HCT116 (cell line): Measurements from ENCODE around the gene PFN3. TPM values are rescaled to one million over a fixed set of nuclear protein-coding genes. Genes with fewer than 3 reads are reported as not detected.
A peak's percentile ranks its signal among the peaks of the same experiment; 100 is the strongest.

ENCODE experiments used
- ATAC-seq: fragments of 200-7000 bp; cut with Tn5 transposase; 2 replicates; pipeline ENCODE4 v1.9.1; 2020; ENCODE audit warnings: mild to moderate bottlenecking, moderate library complexity
- BruUV-seq: library from RNA; stranded (reverse); fragments of 400-500 nt; replicated peaks from 2 replicates; lab custom pipeline; 2021; lab: Mats Ljungman, UMichigan
- CTCF ChIA-PET: fragments of 300-600 bp; sonication (Branson Sonifier 250); formaldehyde crosslinking; loops from one replicate; lab custom pipeline; 2021; ENCODE audit warnings: antibody characterized with exemption; lab: Charles Lee
- POLR2A ChIA-PET: fragments of 300-600, 350-600 bp; sonication (Branson Sonifier 250); formaldehyde crosslinking; loops from one replicate; lab custom pipeline; 2021; ENCODE audit warnings: antibody characterized with exemption; lab: Charles Lee
- RAD21 ChIA-PET, 2 experiments: fragments of 300-600 bp; sonication (Branson Sonifier 250); formaldehyde crosslinking; loops; one replicate each; lab custom pipeline; 2023; ENCODE audit warnings: low total read pairs in 2 of 2; ENCODE audit not compliant: uncharacterized antibody in 2 of 2, unreplicated experiment in 2 of 2, low non-redundant PET in 1 of 2; lab: Charles Lee
- DNase-seq: peaks from one replicate; pipeline ENCODE4 v3.0.0-alpha.2; 2010; ENCODE audit warnings: low read depth, low spot score
- H2AFZ ChIP-seq: fragments of 200-600 bp; shearing (Covaris generic), sonication (generic); 2 replicates; pipeline ENCODE4 v1.6.1; 2017; ENCODE audit warnings: low read depth, mixed run types, mixed read lengths, antibody characterized with exemption, low read length; ENCODE audit not compliant: poor library complexity, severe bottlenecking
- H3K27ac ChIP-seq: 2 replicates; pipeline ENCODE4 v1.5.1; 2012; ENCODE audit warnings: low read depth, low read length
- H3K27me3 ChIP-seq: fragments of 200-600 bp; sonication (generic); 2 replicates; pipeline ENCODE4 v1.6.1; 2016; ENCODE audit warnings: mixed run types, low read length, mixed read lengths; ENCODE audit not compliant: insufficient read depth
- H3K36me3 ChIP-seq, 2 experiments: fragments of 200-500 bp in 1 of 2; fragments of 200-600 bp in 1 of 2; sonication (Bioruptor generic) in 1 of 2; sonication (generic) in 1 of 2; 2 replicates each; pipeline versions ENCODE4 v1.5.1 to v1.6.1; 2014 to 2016; ENCODE audit warnings: low read length in 2 of 2, inconsistent platforms in 1 of 2, mixed read lengths in 1 of 2, mixed run types in 1 of 2; ENCODE audit not compliant: insufficient read depth in 2 of 2, control insufficient read depth in 1 of 2
- H3K4me1 ChIP-seq, 2 experiments: fragments of 200-600 bp in 1 of 2; sonication (generic) in 1 of 2; 2 replicates each; pipeline versions ENCODE4 v1.5.1 to v1.6.1; 2012 to 2017; ENCODE audit warnings: low read length in 2 of 2, inconsistent platforms in 1 of 2, mild to moderate bottlenecking in 1 of 2, mixed read lengths in 1 of 2, mixed run types in 1 of 2, moderate library complexity in 1 of 2; ENCODE audit not compliant: insufficient read depth in 2 of 2, control insufficient read depth in 1 of 2
- H3K4me2 ChIP-seq: fragments of 200-600 bp; sonication (generic); 2 replicates; pipeline ENCODE4 v1.6.1; 2017; ENCODE audit warnings: mixed run types, low read length, mixed read lengths
- H3K4me3 ChIP-seq, 2 experiments: fragments of 200-600 bp in 1 of 2; sonication (generic) in 1 of 2; replicated peaks in 1 of 2; 2 replicates each; pipeline ENCODE4 v1.5.1; 2011 to 2016; ENCODE audit warnings: low read length in 2 of 2, control low read depth in 1 of 2, low read depth in 1 of 2, mild to moderate bottlenecking in 1 of 2, mixed read lengths in 1 of 2, mixed run types in 1 of 2
- H3K79me2 ChIP-seq: fragments of 200-600 bp; sonication (generic); 2 replicates; pipeline ENCODE4 v1.6.1; 2017; ENCODE audit warnings: mild to moderate bottlenecking, mixed run types, low read length, moderate library complexity, mixed read lengths; ENCODE audit not compliant: insufficient read depth
- H3K9ac ChIP-seq: fragments of 200-600 bp; sonication (generic); 2 replicates; pipeline ENCODE4 v1.6.1; 2016; ENCODE audit warnings: low read length, mixed read lengths
- H3K9me2 ChIP-seq: fragments of 200-600 bp; sonication (generic), shearing (Covaris generic); 2 replicates; pipeline ENCODE4 v1.6.1; 2017; ENCODE audit warnings: mixed run types, mild to moderate bottlenecking, moderate library complexity; ENCODE audit not compliant: insufficient read depth
- H3K9me3 ChIP-seq, 2 experiments: fragments of 200-500 bp in 1 of 2; fragments of 200-600 bp in 1 of 2; sonication (Bioruptor generic) in 1 of 2; sonication (generic) in 1 of 2; 2 replicates each; pipeline ENCODE4 v1.6.1; 2014 to 2017; ENCODE audit warnings: low read length in 2 of 2, mixed read lengths in 2 of 2, inconsistent platforms in 1 of 2, low read depth in 1 of 2, mild to moderate bottlenecking in 1 of 2, mixed run types in 1 of 2, moderate library complexity in 1 of 2; ENCODE audit not compliant: control insufficient read depth in 1 of 2, insufficient read depth in 1 of 2
- H4K20me1 ChIP-seq: fragments of 200-600 bp; sonication (generic), shearing (Covaris generic); 2 replicates; pipeline ENCODE4 v1.6.1; 2017; ENCODE audit warnings: mixed run types, mild to moderate bottlenecking, moderate library complexity; ENCODE audit not compliant: insufficient read depth
- ATF3 ChIP-seq: IDR thresholded peaks from 2 replicates; pipeline ENCODE4 v1.6.1; 2012
- CTCF ChIP-seq, 3 experiments: fragments of 200-600 bp in 1 of 3; sonication (generic) in 1 of 3; IDR thresholded peaks in 2 of 3; conservative IDR thresholded peaks in 1 of 3; 2 replicates each; pipeline ENCODE4 v1.5.1; 2012 to 2017; ENCODE audit warnings: low read depth in 2 of 3, low read length in 2 of 3, antibody characterized with exemption in 1 of 3, borderline replicate concordance in 1 of 3, control low read depth in 1 of 3, mild to moderate bottlenecking in 1 of 3, mixed read lengths in 1 of 3, mixed run types in 1 of 3, moderate library complexity in 1 of 3; ENCODE audit not compliant: insufficient read depth in 1 of 3
- EGR1 ChIP-seq: IDR thresholded peaks from 2 replicates; pipeline ENCODE4 v1.6.1; 2012; ENCODE audit warnings: low read depth
- ELF1 ChIP-seq: IDR thresholded peaks from 2 replicates; pipeline ENCODE4 v1.6.1; 2012; ENCODE audit warnings: low read depth, borderline replicate concordance
- EZH2 ChIP-seq: fragments of 200-600 bp; sonication (generic); IDR thresholded peaks from 2 replicates; pipeline ENCODE4 v1.6.1; 2017; ENCODE audit warnings: antibody characterized with exemption, mixed run types
- FOSL1 ChIP-seq: IDR thresholded peaks from 2 replicates; pipeline ENCODE4 v1.6.1; 2012; ENCODE audit warnings: low read depth
- JUND ChIP-seq: IDR thresholded peaks from 2 replicates; pipeline ENCODE4 v1.6.1; 2012
- POLR2A ChIP-seq: IDR thresholded peaks from 2 replicates; pipeline ENCODE4 v1.7.0; 2011; ENCODE audit warnings: borderline replicate concordance; ENCODE audit not compliant: insufficient read depth, insufficient read length; ENCODE audit errors: extremely low read depth
- POLR2AphosphoS5 ChIP-seq: IDR thresholded peaks from 2 replicates; pipeline ENCODE4 v1.6.1; 2011; ENCODE audit warnings: mild to moderate bottlenecking, low read depth, low read length, moderate library complexity
- SIN3A ChIP-seq: IDR thresholded peaks from 2 replicates; pipeline ENCODE4 v1.6.1; 2012; ENCODE audit warnings: low read depth
- SP1 ChIP-seq: IDR thresholded peaks from 2 replicates; pipeline ENCODE4 v1.6.1; 2012; ENCODE audit warnings: low read depth
- TCF7L2 ChIP-seq: IDR thresholded peaks from 2 replicates; pipeline ENCODE4 v1.7.0; 2011; ENCODE audit warnings: borderline replicate concordance, inconsistent platforms; ENCODE audit not compliant: insufficient read depth, insufficient read length; ENCODE audit errors: extremely low read depth
- ZFX ChIP-seq: fragments of 450-650 bp; IDR thresholded peaks from 2 replicates; pipeline ENCODE4 v1.6.1; 2017
- intact Hi-C: fragments of 100-400 bp; cut with micrococcal nuclease; formaldehyde crosslinking; loops from 2 replicates; pipeline ENCODE4 v1.10.0; 2022
- total RNA-seq: library from RNA; stranded (reverse); gene quantifications from one replicate; pipeline ENCODE4 v1.2.1, GENCODE V29; 2021; ENCODE audit not compliant: unreplicated experiment
- TF ChIP-seq, protein P1 (sequence below): IDR thresholded peaks from 2 replicates; pipeline ENCODE4 v1.6.1; 2012

The PFN3 gene
- total RNA-seq, 1 experiment from 2014 or later = not detected

DNA sequence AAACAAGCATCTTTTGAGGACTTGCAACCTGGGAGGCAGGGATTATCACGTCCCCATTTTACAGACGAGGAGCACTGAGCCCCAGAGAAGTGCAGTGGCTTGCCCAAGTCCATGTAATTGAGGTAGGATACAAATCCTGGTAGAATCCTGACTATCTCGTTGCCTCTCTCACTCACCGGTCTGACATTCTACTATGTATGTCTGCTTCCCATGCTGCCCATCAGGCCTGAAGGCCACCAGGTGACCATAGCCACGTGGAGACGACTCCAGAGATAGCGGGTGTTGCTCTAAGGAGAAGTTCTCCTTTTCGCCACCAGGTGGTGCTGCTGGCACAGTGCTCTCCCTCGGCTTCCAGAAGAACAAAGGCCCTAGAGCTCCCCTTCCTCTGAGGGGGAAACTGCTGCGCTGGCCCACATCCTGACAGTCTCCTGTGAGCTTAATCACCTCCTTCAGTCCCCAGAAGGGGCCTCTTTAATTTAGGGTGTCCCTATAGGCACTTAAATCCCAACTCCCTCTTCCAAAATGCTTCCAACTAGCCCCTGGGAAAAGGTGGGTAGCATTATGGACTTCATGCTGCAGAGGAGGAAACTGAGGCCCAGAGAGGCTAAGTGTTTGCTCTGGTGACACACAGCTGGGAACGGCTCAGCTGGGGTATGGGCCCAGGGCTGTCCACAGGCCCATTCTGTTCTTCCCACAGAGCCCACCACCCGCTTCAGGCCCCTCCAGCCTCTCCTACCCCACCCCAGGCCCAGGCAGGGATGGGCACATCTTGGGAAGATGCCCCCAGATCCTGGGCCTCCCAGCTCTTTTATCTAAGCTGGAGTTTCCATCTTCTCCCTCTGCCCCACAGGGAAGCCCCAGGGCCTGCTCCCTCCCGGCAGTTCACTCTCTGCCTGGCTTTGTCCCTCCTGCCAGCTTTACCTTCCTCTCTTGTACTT is 9.8 kb downstream of the PFN3 start:
- ATAC-seq (peak; percentile 78), DNase-seq (peak; percentile 81)
- no peaks in the 10 kb centered on the region for H3K9me2 ChIP-seq
- no peaks in the 10 kb centered on the region for H3K9me3 ChIP-seq
- ChIA-PET RAD21 (interaction anchor here (0.6 to 1.9 kb wide), 9 partner anchors 12 to 111 kb away, joined by 3 to 8 read pairs (median 4); partner anchors contain the start of gene GRK6 (in 1 of the 2)), POLR2A (interaction anchor here (1.0 to 2.6 kb wide), 7 partner anchors 12 to 107 kb away, joined by 3 to 14 read pairs (median 7); partner anchors contain the start of genes GRK6 and PDLIM7), CTCF (interaction anchor here (0.6 to 3.1 kb wide), 20 partner anchors 11 to 277 kb away, joined by 3 to 65 read pairs (median 8); partner anchors contain the start of genes GRK6 and PDLIM7)
- peak overlapping the region; percentile 64 for H3K4me2 ChIP-seq
- no peaks in the 10 kb centered on the region for H4K20me1 ChIP-seq
- no peaks in the 10 kb centered on the region for H3K27me3 ChIP-seq
- peaks cover 24 to 43% of the 10 kb centered on the region in 2 experiments for H3K4me1 ChIP-seq
- no peaks in the 10 kb centered on the region for H3K36me3 ChIP-seq
- peak overlapping the region; percentile 63 for H3K27ac ChIP-seq
- H3K79me2 ChIP-seq = no peaks in the 10 kb centered on the region
- H3K9ac ChIP-seq = peak overlapping the region; percentile 43
- intact Hi-C loops = loop anchor here (1.0 kb wide), 3 partner anchors 64 to 111 kb away; partner anchors contain the start of gene PDLIM7
- no TSS peak for BruUV-seq
- no peak overlapping the region for H3K4me3 ChIP-seq
- TF ChIP-seq SIN3A (no peak), ATF3 (no peak), POLR2A (no peak), JUND (no peak), ELF1 (no peak), FOSL1 (no peak), ZFX (peak; percentile 21; the same call in 1 of the 2 replicates), SP1 (no peak), TCF7L2 (peak; percentile 46), POLR2AphosphoS5 (peak; percentile 39; the same call in 1 of the 2 replicates), EZH2 (no peak), CTCF (IDR thresholded peaks at IDR 0.05 in 2 of 3, conservative IDR thresholded peaks at IDR 0.05 in 1 of 3; ENCODE audit: borderline replicate concordance in 1 of 3, insufficient read depth in 1 of 3, low read depth in 2 of 3, low read length in 2 of 3) (peak in 2 of 3 experiments; percentile 94 to 96; a peak in 4 of 6 replicates), EGR1 (no peak)
- TF ChIP-seq, protein P1, sequence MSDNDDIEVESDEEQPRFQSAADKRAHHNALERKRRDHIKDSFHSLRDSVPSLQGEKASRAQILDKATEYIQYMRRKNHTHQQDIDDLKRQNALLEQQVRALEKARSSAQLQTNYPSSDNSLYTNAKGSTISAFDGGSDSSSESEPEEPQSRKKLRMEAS = no peak
- H2AFZ ChIP-seq = peak overlapping the region; percentile 63
